Brain microvascular endothelial cell (primary cell): Measurements from ENCODE around the gene SYNE1.

Experiments used
- DNase-seq: peaks from one replicate; pipeline ENCODE4 v3.0.0-alpha.2; 2020
- H3K27ac ChIP-seq: fragments of 250-450 bp; sonication (Bioruptor Pico); 2 replicates; pipeline ENCODE4 v1.5.1; 2020; ENCODE audit warnings: mild to moderate bottlenecking, moderate library complexity
- H3K27me3 ChIP-seq: fragments of 250-450 bp; sonication (Bioruptor Pico); replicated peaks from 2 replicates; pipeline ENCODE4 v1.5.1; 2020; ENCODE audit warnings: mild to moderate bottlenecking
- H3K36me3 ChIP-seq: fragments of 250-450 bp; sonication (Bioruptor Pico); replicated peaks from 2 replicates; pipeline ENCODE4 v1.5.1; 2020; ENCODE audit warnings: mild to moderate bottlenecking
- H3K4me3 ChIP-seq: 2 replicates; pipeline ENCODE4 v1.5.1; 2011; ENCODE audit warnings: low read depth, mild to moderate bottlenecking, control low read depth, low read length, moderate library complexity
- CTCF ChIP-seq: IDR thresholded peaks from 2 replicates; pipeline ENCODE4 v1.5.1; 2011; ENCODE audit warnings: low read depth, mild to moderate bottlenecking, moderate library complexity, low read length, control low read depth, inconsistent platforms; ENCODE audit errors: missing control alignments
- in situ Hi-C: cut with HindIII; loops from 2 replicates; pipeline ENCODE4 v1.10.0; 2017; ENCODE audit warnings: low sequenced_read_pairs, low pct_ligation_motif_present

Gene SYNE1

DNA sequence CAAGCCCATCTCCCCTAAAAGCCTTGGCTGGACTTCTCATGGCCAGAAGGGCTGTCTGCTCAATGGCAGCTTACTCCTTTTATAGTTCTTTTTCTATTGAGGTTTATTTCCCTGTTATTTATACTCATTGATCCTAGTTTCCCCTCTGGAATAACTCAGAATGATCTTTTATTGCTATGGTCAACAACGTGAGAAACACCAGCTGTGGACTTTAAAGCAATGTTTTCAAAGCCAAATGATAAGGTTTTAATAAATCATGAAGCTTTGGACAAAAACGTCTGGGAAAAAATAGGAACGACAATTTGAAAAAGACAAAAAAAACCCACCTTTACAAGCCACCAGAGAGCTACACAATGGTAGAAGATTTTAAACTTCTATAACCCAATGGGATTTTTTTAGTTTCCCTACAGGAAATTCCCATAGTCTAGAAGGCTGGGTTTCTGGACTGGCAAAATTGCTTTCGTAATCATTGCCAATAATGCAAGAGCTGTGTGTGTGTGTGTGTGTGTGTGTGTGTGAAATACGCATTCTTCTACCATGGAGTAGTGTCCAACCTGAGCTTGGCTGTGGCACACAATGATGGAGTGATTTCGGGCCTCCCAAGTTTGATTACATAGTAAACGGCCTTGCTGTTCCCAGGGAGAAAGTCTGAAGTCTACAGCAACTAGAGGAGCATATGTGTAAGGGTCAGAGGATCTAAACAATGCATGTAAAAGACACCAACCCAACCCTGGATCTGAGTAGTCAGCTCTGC is 396.0 kb downstream of the SYNE1 start:
- Histone ChIP-seq H3K36me3 (peaks cover 41% of the 10 kb centered on the region), H3K27ac (no peak overlapping the region), H3K27me3 (no peaks in the 10 kb centered on the region), H3K4me3 (no peak overlapping the region)
- DNase-seq = no peak
- TF ChIP-seq CTCF = no peak
- in situ Hi-C loops = no loop called here

- H3K36me3 ChIP-seq = peaks cover 48% of the 10 kb centered on the region
- TF ChIP-seq CTCF = no peak
- no peak for DNase-seq
Measured at GRCh38 chr6:152240436-152240835, 396.7 kb downstream of the SYNE1 start.

DNA sequence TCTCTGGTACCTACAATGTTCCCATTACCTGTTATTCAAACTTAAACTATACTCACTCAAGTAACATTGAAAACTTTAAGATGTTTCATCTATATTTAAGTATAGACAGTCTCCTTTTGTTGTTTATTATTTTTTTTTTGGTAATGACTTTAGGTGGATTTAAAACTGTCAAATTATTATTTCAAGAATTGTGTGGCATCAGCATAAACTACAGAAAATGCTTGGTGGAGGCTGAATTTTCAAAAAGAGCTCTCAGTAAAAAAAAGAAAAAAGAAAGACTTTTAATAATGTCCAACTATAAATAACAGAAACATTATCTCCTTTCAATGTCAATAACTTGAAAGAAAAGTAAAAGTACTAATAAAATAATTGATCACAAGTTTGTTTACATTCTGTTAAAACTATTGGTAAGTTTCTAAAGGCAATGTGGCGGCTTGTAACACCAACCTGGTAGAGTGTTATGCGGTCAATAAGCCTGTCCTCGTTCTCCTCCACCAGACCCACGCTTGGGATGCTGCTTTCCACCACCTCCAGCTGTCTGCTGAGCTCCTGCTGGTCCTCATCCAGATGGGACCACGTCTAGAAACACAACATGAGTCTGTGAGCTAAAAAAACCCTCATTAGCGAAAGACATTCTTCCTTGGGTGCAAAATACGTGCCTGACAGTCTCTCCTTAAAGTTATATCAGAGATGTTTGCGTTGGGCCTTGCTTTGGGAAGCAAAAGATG is 400.6 kb downstream of the SYNE1 start:
- no peak overlapping the region for H3K27ac ChIP-seq
- peaks cover 49% of the 10 kb centered on the region for H3K36me3 ChIP-seq

More at GRCh38 chr6:152240436-152240835, 396.7 kb downstream of the SYNE1 start:
- Histone ChIP-seq H3K27ac (no peak overlapping the region), H3K27me3 (no peaks in the 10 kb centered on the region), H3K4me3 (no peak overlapping the region)
- in situ Hi-C loops = no loop called here

GRCh38 chr6:152233547-152234320 is 403.4 kb downstream of the SYNE1 start:
- in situ Hi-C loops = no loop called here
- DNase-seq = no peak
- peaks cover 38% of the 10 kb centered on the region for H3K36me3 ChIP-seq
- no peak for TF ChIP-seq CTCF
- H3K27me3 ChIP-seq = no peaks in the 10 kb centered on the region
- H3K4me3 ChIP-seq = no peak overlapping the region
- H3K27ac ChIP-seq = peak overlapping the region; percentile 81

More for the DNA sequence above, 400.6 kb downstream of the SYNE1 start:
- H3K27me3 ChIP-seq = no peaks in the 10 kb centered on the region
- no peak overlapping the region for H3K4me3 ChIP-seq
- in situ Hi-C loops = no loop called here
- DNase-seq = no peak
- no peak for TF ChIP-seq CTCF

DNA sequence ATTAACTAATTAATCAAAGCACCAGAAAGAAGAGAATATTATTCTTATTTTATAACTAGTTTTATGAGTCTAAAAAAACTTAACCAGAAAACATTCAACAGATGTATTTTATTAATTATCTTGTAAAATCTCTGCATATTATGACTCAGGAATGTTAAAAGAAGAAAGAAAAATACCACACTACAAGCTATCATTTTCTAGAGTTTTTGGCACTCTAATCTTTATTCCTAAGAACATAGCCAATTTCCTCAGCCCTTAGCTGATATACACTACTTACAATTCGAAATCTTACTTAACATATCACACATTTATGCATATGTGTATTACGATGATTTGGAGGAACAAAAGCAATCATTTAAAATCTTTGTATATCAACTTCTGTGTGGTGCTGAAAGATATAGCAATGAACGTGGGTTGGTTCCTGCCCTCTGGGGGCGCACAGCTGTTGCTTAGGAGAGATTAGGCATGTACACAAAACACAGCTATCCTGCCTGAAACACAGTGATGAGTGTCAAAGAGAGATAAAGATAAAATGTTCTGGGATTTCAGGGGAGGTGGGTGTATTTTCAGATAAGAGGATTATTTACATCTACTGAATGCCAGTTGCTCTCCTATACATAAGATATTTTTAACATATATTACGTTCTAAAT is 404.5 kb downstream of the SYNE1 start:
- Histone ChIP-seq H3K27me3 (no peaks in the 10 kb centered on the region), H3K27ac (peak overlapping the region; percentile 81), H3K36me3 (peaks cover 31% of the 10 kb centered on the region), H3K4me3 (no peak overlapping the region)
- peak; percentile 56 for TF ChIP-seq CTCF
- peak; percentile 91 for DNase-seq
- in situ Hi-C loops = no loop called here
